Caco-2 (cell line): ENCODE data around the gene RFX2. TPM values are rescaled to one million over a fixed set of nuclear protein-coding genes. Genes with fewer than 3 reads are reported as not detected.

ENCODE experiments used
- Bru-seq: library from RNA; stranded (reverse); fragments of 400-500 nt; gene quantifications from one replicate; lab custom pipeline; 2021; lab: Mats Ljungman, UMichigan
- BruChase-seq, 2 experiments: library from RNA; stranded (reverse); fragments of 400-500 nt; gene quantifications; one replicate each; lab custom pipeline; 2021; lab: Mats Ljungman, UMichigan
- BruUV-seq: library from RNA; stranded (reverse); fragments of 400-500 nt; replicated peaks from 2 replicates; lab custom pipeline; 2021; lab: Mats Ljungman, UMichigan
- CTCF ChIA-PET: fragments of 300-600 bp; sonication (Branson Sonifier 250); formaldehyde crosslinking; loops from one replicate; lab custom pipeline; 2022; ENCODE audit warnings: antibody characterized with exemption; lab: Charles Lee
- POLR2A ChIA-PET: fragments of 300-600 bp; sonication (Branson Sonifier 250); formaldehyde crosslinking; loops from one replicate; lab custom pipeline; 2022; ENCODE audit warnings: antibody characterized with exemption; lab: Charles Lee
- DNase-seq, 2 experiments: peaks; one replicate each; pipeline versions ENCODE4 v3.0.0 to v3.0.0-alpha.2; 2020 to 2022
- H3K27me3 ChIP-seq: replicated peaks from 2 replicates; pipeline ENCODE4 v1.6.0; 2011; ENCODE audit warnings: low read length; ENCODE audit not compliant: control insufficient read depth, insufficient read depth
- H3K36me3 ChIP-seq: 2 replicates; pipeline ENCODE4 v1.5.1; 2011; ENCODE audit warnings: low read length; ENCODE audit not compliant: control insufficient read depth, insufficient read depth
- H3K4me1 ChIP-seq: fragments of 250-450 bp; sonication (Bioruptor Pico); 2 replicates; pipeline ENCODE4 v1.5.1; 2020; ENCODE audit warnings: mild to moderate bottlenecking
- H3K4me3 ChIP-seq: 2 replicates; pipeline ENCODE4 v1.5.1; 2011; ENCODE audit warnings: low read depth, mild to moderate bottlenecking, control low read depth, low read length
- H3K9me3 ChIP-seq: fragments of 250-450 bp; sonication (Bioruptor Pico); 2 replicates; pipeline ENCODE4 v1.5.1; 2020; ENCODE audit warnings: mild to moderate bottlenecking, moderate library complexity
- H3K27ac Mint-ChIP-seq: one replicate; pipeline ENCODE4 v1.8.0; 2022; ENCODE audit warnings: mixed read lengths; ENCODE audit not compliant: unreplicated experiment
- H3K27me3 Mint-ChIP-seq: one replicate; pipeline ENCODE4 v1.8.0; 2022; ENCODE audit warnings: mixed read lengths; ENCODE audit not compliant: insufficient read depth, unreplicated experiment
- H3K36me3 Mint-ChIP-seq: one replicate; pipeline ENCODE4 v1.8.0; 2022; ENCODE audit warnings: mild to moderate bottlenecking, mixed read lengths; ENCODE audit not compliant: insufficient read depth, unreplicated experiment
- H3K4me1 Mint-ChIP-seq: one replicate; pipeline ENCODE4 v1.8.0; 2022; ENCODE audit warnings: low read depth, mixed read lengths; ENCODE audit not compliant: unreplicated experiment
- H3K4me3 Mint-ChIP-seq: one replicate; pipeline ENCODE4 v1.8.0; 2022; ENCODE audit warnings: mild to moderate bottlenecking, moderate library complexity, mixed read lengths; ENCODE audit not compliant: unreplicated experiment
- H3K9me3 Mint-ChIP-seq: one replicate; pipeline ENCODE4 v1.8.0; 2022; ENCODE audit warnings: mixed read lengths; ENCODE audit not compliant: unreplicated experiment
- intact Hi-C: fragments of 100-400 bp; cut with micrococcal nuclease; formaldehyde crosslinking; loops from one replicate; pipeline ENCODE4 v1.10.0; 2022; ENCODE audit not compliant: unreplicated experiment
- long read RNA-seq: library from polyadenylated mRNA; stranded (forward); transcript quantifications from one replicate; pipeline ENCODE4 v2.0.0, GENCODE V29; 2022
- total RNA-seq: library from RNA; stranded (reverse); gene quantifications from 2 replicates; pipeline ENCODE4 v1.2.3, GENCODE V29; 2022
- TF ChIP-seq, protein P1 (sequence below), 2 experiments: fragments of 200-600 bp in 1 of 2; IDR thresholded peaks; 1 replicate in 1 of 2; 2 replicates in 1 of 2; pipeline versions ENCODE4 v1.5.1 to v1.8.0; 2011 to 2022; ENCODE audit warnings: antibody characterized with exemption in 1 of 2, control low read depth in 1 of 2, inconsistent platforms in 1 of 2, low read depth in 1 of 2, low read length in 1 of 2, mild to moderate bottlenecking in 1 of 2, moderate library complexity in 1 of 2; ENCODE audit not compliant: insufficient read depth in 1 of 2, severe bottlenecking in 1 of 2, unreplicated experiment in 1 of 2

Gene RFX2
- total RNA-seq (9.3 and 10.2 TPM in 2 replicates), Bru-seq, nascent RNA (percentile 46 among the genes with signal in this experiment), BruChase-seq, experiment 1, labeled RNA remaining after a 2-hour chase (percentile 44 among the genes with signal in this experiment), BruChase-seq, experiment 2, labeled RNA remaining after a 6-hour chase (percentile 45 among the genes with signal in this experiment)
- long read RNA-seq, partial matches to known transcripts = 1 of 5 reads
- long read RNA-seq, other reads (novel, unspliced or antisense) = 3 of 5 reads

DNA sequence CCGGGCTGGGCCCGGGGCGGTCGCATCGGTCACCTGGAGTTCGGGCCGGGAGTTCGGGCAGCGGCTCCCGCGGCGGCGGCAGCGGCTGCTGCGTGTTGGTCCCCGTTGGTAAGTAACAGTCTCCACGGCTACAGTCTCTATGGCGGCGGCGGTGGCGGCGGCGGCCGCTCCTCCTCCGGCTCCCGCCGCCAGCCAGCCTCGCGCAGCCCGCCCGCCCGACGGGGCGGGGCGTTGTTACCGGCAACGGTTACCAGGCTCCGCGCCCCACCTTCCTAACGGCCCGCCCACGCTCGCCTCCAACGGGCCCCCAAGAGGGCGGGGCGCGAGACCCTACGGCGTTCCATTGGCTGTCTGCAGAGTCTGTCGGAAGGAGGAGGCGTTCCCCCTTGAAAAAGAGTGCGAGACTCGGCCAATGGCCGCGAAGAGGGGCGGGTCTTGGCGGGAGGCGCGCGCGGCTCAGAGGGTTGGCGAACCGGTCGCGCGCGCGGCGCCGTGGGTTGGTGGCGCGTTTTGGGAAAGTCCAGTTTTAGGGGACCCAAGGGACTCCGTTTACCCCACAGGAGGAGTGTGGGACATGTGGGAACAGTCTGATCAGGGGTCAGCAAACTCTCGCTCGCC lies at the start of gene RFX2:
TSS of gene RFX2 (minus strand) at position 141 of the 618 bp plus-strand sequence. CDS start 63,004 bp downstream, outside the sequence.
- CTCF ChIA-PET = interaction anchor here (0.6 to 1.4 kb wide), 3 partner anchors 15 to 989 kb away, joined by 3 to 8 read pairs (median 3); no protein-coding TSS in a partner anchor
- TF ChIP-seq, protein P1, sequence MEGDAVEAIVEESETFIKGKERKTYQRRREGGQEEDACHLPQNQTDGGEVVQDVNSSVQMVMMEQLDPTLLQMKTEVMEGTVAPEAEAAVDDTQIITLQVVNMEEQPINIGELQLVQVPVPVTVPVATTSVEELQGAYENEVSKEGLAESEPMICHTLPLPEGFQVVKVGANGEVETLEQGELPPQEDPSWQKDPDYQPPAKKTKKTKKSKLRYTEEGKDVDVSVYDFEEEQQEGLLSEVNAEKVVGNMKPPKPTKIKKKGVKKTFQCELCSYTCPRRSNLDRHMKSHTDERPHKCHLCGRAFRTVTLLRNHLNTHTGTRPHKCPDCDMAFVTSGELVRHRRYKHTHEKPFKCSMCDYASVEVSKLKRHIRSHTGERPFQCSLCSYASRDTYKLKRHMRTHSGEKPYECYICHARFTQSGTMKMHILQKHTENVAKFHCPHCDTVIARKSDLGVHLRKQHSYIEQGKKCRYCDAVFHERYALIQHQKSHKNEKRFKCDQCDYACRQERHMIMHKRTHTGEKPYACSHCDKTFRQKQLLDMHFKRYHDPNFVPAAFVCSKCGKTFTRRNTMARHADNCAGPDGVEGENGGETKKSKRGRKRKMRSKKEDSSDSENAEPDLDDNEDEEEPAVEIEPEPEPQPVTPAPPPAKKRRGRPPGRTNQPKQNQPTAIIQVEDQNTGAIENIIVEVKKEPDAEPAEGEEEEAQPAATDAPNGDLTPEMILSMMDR (IDR thresholded peaks at IDR 0.05; ENCODE audit: insufficient read depth in 1 of 2, low read depth in 1 of 2, low read length in 1 of 2, severe bottlenecking in 1 of 2, unreplicated experiment in 1 of 2) = no peak
- peak within 1 kb of the TSS; percentile 81 for H3K4me3 Mint-ChIP-seq
- POLR2A ChIA-PET = no interaction called here
- no peaks in the 10 kb centered on the region for H3K9me3 Mint-ChIP-seq
- intact Hi-C loops = loop anchor here (2.0 to 5.0 kb wide), 2 partner anchors 24 to 53 kb away; no protein-coding TSS in a partner anchor
- DNase-seq = peak; percentile 98 to 99
- H3K27ac Mint-ChIP-seq = peak within 1 kb of the TSS; percentile 82
- peaks cover 24% of the 10 kb centered on the region for H3K4me1 Mint-ChIP-seq
- H3K4me3 ChIP-seq = peak within 1 kb of the TSS; percentile 56
- no peaks in the 10 kb centered on the region for H3K9me3 ChIP-seq
- peaks cover 16% of the 10 kb centered on the region for H3K36me3 Mint-ChIP-seq
- 0 out of 2 replicates have a peak, but pooled peaks cover 4% of the 10 kb centered on the region for H3K4me1 ChIP-seq
- no peaks in the 10 kb centered on the region for H3K36me3 ChIP-seq
- H3K27me3 Mint-ChIP-seq = no peaks in the 10 kb centered on the region
- no peaks in the 10 kb centered on the region for H3K27me3 ChIP-seq
- BruUV-seq = no TSS peak

- no peaks in the 10 kb centered on the region for H3K27me3 ChIP-seq
- no peak overlapping the region for H3K4me3 Mint-ChIP-seq
- H3K27me3 Mint-ChIP-seq = peaks cover 8% of the 10 kb centered on the region
- no peaks in the 10 kb centered on the region for H3K36me3 ChIP-seq
- H3K9me3 Mint-ChIP-seq = peaks cover 10% of the 10 kb centered on the region
- H3K9me3 ChIP-seq = no peaks in the 10 kb centered on the region
- no peaks in the 10 kb centered on the region for H3K4me1 ChIP-seq
- no peak overlapping the region for H3K27ac Mint-ChIP-seq
- no peak for DNase-seq
- ChIA-PET CTCF (no interaction called here), POLR2A (no interaction called here)
- no peaks in the 10 kb centered on the region for H3K4me1 Mint-ChIP-seq
- no peak overlapping the region for H3K4me3 ChIP-seq
- no peaks in the 10 kb centered on the region for H3K36me3 Mint-ChIP-seq
- BruUV-seq = no TSS peak
- TF ChIP-seq, protein P1 (IDR thresholded peaks at IDR 0.05; ENCODE audit: insufficient read depth in 1 of 2, low read depth in 1 of 2, low read length in 1 of 2, severe bottlenecking in 1 of 2, unreplicated experiment in 1 of 2) = no peak
- intact Hi-C loops = no loop called here
Observed at GRCh38 chr19:6156033-6156432, 45.7 kb upstream of the RFX2 start.

DNA sequence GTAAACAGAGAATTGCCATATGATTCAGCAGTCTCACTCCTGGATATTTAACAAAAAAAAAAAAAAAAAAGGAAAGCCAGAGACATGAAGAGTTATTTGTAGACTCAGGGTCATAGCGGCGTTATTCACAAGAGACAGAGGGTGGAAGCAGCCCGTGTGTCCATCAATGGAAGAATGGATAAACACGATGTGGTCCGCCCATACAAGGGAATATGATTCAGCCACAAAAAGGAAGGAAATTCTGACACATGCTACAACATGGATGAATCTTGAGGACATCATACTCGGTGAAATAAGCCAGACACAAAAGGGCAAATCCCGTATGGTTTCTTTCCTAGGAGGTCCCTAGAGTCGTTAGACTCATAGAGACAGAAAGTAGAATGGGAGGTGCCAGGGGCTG lies 40.0 kb upstream of the RFX2 start:
- intact Hi-C loops = no loop called here

More for the DNA sequence above, 40.0 kb upstream of the RFX2 start:
- Histone ChIP-seq H3K27me3 (no peaks in the 10 kb centered on the region), H3K4me1 (no peaks in the 10 kb centered on the region), H3K36me3 (no peaks in the 10 kb centered on the region), H3K4me3 (no peak overlapping the region), H3K9me3 (no peaks in the 10 kb centered on the region)
- no peaks in the 10 kb centered on the region for H3K4me1 Mint-ChIP-seq
- TF ChIP-seq, protein P1 (IDR thresholded peaks at IDR 0.05; ENCODE audit: insufficient read depth in 1 of 2, low read depth in 1 of 2, low read length in 1 of 2, severe bottlenecking in 1 of 2, unreplicated experiment in 1 of 2) = no peak
- ChIA-PET POLR2A (no interaction called here), CTCF (no interaction called here)
- H3K36me3 Mint-ChIP-seq = no peaks in the 10 kb centered on the region
- H3K27me3 Mint-ChIP-seq = peaks cover 3% of the 10 kb centered on the region
- no TSS peak for BruUV-seq
- H3K4me3 Mint-ChIP-seq = no peak overlapping the region
- no peaks in the 10 kb centered on the region for H3K9me3 Mint-ChIP-seq
- no peak overlapping the region for H3K27ac Mint-ChIP-seq
- DNase-seq = no peak
